T-helper 9 cell (primary cell): Measurements from ENCODE around the gene PLXNC1.

Experiments used
- DNase-seq: peaks from one replicate; pipeline ENCODE4 v3.0.0-alpha.2; 2020
- total RNA-seq, 2 donors: gene quantifications; one replicate each; lab custom pipeline; 2026; lab: John Stamatoyannopoulos, UW

PLXNC1 gene
- total RNA-seq, result 54.7 to 62.3 reads per million in 2 donors

DNA sequence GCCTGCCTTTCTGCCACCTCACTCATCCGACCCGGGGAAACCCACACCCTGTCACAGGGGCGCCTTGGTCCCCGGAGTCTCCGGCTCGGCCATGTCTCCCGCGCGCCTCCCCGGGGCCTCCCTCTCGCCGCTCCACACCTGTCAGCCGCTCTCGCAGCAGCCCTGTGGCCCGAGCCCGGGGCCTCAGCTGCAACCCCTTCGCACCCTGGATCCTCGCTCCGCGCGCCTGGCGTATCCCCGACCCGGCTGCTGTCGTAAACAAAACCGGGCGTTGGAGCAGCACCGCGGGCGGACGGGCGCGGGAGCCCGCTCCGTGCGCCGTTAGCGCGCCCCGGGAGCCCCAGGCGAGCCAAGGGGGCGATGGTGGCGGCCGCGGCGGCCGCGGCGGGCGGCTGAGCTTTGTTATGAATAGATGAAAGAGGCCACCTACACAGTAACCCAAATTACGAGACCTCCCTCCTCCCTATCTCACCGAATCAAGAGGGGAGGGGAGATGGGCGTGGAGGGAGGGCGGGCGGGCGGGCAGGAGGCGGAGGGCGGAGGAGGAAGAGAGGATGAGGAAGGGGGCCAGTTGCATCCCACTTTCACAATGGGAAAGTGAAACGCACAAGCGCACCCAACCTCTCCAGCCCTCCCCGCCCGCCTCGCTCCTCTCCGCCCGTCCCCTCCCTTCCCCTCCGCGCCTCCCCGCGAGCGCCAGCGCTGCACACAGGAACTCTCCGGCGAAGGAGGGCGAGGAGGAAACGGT lies at the start of gene PLXNC1:
PLXNC1 (plus strand) TSS at position 587 of the 748 bp plus-strand sequence. CDS start 395 bp downstream, outside the sequence.
- peak; percentile 63 for DNase-seq

DNA sequence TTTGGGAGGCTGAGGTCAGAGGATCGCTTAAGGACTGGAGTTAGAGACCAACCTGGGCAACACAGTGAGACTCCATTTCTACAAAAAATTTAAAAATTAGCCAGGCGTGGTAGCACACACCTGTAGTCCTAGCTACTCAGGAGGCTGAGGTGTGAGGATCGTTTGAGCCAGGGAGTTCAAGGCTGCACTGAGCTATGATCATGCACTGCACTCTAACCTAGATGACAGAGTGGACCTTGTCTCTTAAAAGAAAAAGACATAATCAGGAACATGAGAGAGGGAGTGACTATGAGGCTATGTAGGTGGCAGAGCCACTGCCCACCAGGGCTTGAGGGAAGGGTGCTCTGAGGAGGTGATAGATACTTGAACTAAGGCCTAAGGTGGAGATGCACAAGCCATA lies 49.2 kb upstream of the PLXNC1 start:
- no peak for DNase-seq

DNA sequence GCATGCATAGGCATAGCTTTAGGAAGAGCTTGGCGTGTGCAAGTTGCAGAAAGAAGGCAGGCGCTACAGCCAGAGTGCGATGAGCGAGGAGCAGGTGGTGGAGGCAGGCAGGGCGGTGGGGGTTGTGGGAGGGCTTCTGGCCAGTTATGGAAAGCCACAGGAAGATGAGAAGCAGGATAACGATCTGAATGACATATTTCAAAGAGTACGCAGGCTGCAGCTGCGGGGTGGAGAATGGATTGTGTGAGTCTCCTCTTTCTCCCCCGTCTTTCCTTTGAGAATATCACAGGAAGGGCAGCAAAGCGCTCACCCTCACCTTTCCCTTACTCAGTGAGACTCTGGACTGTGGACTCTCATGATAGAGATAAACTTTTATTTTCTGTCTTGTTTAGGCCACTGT lies 48.7 kb upstream of the PLXNC1 start:
- DNase-seq, result no peak

DNA sequence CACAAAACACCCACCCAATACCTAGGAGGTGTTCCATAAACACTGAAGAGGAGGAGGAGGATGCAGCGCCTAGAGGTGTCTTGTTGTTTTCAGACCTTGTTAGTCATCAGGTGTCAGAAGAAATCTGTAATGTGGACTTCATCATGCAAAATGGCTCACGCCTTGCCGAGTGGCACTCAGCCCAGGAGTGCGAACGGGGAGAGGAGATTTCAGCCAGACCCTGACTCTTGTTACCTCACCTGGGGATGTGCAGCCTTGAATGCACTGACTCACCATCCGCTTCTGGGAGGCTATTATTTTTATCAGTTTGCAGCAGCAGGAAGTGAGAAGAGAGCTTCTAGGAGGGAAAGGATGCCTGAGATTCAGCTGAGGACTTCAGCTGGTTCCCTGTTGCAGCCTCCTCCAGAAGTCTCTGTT lies 48.2 kb upstream of the PLXNC1 start:
- no peak for DNase-seq

DNA sequence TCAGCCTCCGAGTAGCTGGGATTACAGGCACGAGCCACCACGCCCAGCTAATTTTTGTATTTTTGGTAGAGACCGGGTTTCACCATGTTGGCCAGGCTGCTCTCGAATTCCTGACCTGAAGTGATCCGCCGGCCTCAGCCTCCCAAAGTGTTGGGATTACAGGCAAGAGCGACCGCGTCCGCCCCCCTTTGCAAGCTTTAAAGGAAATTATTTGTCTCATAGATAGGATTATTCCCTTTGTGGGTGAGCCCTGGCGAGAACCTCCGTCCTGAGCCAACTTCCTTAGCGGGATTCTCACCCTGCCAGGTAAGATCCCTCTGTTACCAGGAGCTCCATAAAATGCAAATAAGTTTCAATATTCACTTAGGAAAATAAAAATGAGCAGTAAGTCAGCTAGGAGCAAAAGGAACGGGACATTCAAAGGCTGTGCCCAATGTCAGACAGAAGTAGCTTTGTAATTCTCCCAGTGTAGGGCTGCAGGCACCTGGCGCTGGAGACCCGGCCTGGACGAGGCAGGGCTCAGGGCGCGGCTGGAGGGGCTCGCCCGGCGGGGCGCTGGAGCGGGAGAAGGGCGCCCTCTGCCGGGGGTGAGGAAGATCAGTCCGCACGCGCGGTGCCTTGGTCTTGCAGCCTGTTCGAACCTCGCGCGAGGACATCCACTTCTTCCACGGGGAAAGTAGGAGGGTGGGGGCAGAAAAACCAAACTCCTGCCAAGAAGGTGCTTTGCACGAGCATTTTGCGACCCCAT lies 47.2 kb upstream of the PLXNC1 start:
- DNase-seq, result peak; percentile 79

DNA sequence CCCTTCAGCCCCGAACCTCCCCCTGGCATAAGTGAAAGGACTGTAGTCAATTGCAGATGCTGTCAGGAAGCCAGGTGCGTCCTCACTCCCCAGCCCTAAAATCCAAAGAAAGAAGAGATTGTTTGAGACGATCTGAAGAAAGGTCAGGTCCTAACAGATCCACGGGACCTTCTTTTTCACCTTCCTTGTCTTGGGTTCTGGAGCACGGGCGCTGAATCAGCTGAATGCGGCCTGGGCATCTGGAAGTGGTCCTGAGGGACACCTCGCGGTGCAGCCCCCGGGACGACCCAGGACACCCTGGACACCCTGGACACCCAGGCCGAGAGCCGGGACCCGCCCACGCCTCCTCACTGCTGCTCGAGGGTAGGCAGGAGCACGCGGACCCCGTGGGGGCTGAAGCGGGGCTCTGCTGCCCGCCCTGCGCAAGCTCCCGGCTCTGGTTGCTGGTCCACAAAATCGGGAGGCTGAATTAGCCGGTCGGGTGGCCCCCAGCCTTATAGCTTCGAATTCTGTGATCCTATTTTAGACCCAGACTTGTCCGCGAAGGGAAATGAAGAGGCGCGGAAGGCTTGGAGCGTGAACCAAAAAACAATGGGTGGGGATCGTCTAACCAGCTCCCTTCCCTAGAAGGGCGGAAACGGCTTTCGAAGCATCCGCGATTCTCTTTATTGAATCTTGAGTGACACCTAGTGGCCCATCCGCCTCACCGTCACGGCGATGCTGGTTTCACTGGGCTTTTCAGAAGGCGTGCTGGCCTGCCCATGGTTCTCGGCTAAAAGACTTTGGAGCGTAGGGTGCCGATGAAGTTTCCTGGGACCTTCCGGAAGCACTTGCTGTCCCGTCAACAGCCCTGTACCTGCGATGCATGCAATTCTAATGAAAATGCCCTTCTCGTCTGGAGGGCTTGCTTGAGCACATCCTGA lies 46.4 kb upstream of the PLXNC1 start:
- DNase-seq, result peak; percentile 68

DNA sequence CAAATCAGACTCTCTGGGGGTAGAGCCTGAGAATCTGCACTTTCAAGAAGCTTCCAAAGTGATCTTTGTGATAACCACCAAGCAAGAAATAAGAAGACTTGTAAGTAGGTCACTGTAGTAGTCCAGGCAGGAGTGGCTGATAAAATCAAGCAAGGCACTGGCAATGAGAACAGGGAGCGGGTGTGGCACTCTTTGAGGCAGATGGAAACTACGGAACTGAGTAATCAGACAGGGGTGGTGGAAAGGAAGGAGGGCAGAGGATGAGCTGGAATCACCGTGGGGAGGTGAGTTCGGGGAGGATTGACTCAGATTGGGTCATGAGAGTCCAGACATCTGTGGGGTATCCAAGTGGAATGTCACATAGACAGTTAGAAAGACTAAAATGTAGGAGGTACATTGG lies 44.4 kb upstream of the PLXNC1 start:
- DNase-seq, result no peak

DNA sequence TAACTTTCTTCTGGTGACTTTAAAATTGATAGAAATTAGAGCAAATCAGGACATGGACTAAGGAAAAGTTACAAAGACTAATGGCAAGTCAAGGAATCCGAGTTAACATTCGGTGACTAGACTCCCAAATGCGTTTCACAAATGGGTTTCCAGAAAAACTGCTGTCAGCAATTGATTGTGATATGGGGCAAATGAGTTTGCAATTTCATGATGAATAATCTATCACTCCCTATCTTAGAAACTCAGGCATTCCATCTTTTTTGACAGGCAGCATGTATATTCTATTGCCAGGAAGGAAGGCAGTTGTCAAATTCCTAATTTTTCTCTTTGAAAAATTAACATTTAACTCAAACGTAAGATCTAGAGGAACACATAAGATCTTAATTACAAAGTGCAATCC lies 40.5 kb upstream of the PLXNC1 start:
- DNase-seq, result no peak

DNA sequence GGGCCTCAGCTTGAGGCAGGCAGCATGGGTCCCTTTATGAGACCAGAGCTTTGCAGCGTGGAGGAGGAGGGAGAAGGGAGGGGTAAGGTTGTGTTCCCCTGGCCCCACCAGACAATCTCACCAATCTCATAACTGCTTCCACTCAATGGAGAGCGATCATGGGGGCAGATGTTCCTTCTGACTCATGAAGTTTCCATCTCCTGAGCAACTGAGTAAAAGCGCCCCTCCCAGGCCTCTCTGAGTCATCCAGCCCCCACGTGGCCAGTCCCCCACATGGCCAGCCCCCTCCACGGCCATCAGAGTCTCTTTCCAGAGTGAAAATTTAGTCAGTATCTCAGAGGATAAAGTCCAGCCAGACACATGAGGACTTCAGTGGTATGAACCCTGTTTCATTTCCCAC lies 39.2 kb upstream of the PLXNC1 start:
- no peak for DNase-seq

DNA sequence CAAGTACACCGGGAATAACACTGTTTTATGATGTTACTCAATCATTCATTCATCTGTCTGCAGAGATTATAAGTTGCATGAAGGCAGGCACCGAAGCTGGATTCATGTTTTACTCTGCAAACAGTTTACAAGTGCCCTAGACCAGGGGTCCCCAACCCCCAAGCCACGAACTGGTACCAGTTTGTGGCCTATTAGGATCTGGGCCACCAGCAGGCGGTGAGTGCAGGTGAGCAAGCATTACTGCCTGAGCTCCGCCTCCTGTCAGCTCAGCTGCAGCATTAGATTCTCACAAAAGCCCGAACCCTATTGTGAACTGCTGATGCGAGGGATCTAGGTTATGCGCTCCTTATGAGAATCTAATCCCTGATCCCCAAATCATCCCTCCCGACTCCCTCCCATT lies 38.1 kb upstream of the PLXNC1 start:
- no peak for DNase-seq

DNA sequence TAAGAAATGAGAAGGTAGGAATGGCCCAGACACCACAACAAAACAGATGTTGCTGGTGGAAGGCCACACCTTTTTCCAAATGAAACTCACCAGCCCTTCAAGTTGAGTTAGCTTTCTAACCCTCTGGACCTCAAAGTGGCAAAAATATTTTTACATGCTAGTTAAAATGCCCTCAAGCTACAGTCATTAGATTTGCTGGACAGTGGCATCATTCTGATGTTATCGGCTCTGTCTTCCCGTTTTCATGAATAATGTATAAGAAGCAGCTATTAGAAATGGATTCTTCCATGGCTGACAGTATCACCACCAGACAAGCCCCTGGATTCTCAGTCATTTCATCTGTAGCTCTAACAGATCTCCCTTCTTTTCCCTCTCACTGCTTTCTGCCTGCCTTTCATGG lies 37.1 kb upstream of the PLXNC1 start:
- DNase-seq, result no peak

DNA sequence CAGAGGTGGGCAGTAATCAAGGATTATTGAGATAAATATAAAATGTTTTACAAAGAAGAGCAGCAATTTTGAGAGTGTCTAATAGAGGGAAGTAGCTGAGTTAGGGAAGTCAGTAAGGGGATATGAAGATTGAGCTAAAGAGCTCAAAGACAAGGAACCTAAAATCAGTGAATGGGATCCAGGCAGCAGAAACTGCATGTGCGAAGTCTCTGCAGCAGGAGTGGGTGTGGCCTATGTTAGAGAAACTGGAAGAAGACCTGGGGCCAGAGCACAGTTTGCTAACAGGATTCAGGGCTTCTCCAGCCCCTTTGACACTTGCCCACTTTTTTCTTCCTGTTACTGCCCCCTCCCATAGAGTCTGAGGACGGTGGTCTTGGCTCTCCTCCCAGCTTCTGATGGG lies 36.3 kb upstream of the PLXNC1 start:
- no peak for DNase-seq

DNA sequence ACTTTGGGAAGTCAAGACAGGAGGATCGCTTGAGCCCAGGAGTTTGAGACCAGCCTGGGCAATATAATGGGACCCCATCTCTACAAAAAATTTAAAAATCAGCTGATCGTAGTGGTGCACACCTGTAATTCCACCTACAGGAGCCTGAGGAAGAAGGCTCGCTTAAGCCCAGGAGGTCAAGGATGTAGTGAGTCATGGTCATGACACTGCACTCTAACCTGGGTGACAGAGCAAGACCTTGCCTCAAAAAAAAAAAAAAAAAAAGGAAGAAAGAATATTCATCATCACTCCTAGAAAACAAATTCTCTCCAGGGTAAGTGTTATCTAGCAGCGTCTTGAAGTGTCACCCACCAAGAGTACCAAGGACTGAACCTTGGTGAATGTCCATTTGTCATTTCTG lies 34.2 kb upstream of the PLXNC1 start:
- no peak for DNase-seq

DNA sequence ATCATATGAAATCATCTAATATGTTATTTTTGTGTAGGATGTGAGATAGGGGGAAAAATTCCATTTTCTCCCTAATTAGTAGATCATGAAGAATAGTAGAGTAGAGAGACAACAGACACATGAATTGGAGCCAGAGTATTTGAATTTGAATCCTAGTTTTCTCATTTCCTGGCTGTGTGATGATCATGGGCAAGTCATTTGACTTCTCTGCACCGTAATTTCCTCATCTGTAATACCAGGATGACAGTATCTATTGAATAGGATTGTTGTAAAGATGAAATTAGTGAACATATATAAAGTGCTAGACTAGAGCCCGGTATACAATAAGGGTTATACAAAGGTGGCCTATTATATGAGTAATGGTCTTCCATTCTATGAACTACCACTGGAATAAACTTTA lies 32.2 kb upstream of the PLXNC1 start:
- DNase-seq, result no peak

DNA sequence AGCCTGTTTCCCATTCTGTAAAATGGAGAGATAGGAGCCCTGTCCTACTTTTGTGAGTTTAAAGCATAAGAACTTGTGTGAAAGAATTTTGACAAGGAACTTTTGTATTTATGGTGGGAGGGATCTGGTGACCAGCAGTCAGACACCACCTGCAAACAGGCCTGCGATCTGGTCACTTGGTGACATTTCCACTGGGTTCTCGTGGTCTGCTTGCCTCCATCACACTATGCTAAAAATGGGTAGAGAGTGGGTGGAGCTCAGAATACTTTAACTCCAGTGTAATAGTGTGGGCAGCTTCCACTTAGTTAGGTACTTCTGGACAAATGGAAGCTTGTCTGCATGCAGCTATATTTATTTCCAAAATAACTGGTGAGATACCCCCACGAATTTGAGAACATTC lies 26.5 kb upstream of the PLXNC1 start:
- no peak for DNase-seq

DNA sequence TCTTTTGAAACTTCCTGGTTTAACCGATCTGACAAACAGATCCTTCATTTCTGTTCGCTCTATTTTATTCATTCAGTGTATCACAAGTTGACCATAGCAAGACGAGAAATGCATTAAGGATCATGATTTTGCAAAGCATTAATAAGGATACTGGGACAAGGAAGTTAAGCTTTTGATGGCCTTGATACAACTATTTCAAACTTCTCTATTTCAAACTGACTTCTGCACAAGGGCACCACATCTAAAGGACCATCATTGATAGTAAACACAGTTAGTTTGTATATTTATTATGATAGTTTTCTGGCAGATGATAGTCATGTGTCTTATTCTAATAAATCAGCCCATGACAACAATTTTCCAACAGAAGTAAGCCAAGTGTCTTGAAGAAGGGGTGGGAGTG lies 25.8 kb upstream of the PLXNC1 start:
- DNase-seq, result no peak

DNA sequence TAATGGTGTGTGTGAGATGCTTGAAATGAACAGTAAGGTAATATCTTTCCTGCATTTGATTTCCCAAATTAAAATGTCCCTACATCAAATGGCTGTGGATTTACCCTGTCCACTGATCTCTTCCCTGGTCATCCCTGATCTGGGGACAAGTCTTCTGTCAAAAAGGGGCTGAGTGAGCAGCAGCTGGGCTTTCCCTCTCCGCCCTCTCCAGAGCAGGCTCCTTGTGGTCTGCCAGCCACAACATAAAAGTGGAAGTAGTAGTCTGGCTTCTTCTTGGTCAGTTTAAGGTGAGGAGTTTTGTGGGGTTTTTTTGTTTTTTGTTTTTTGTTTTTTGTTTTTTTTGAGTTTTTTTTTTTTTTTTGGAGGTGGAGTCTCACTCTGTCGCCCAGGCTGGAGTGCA lies 25.2 kb upstream of the PLXNC1 start:
- DNase-seq, result no peak

DNA sequence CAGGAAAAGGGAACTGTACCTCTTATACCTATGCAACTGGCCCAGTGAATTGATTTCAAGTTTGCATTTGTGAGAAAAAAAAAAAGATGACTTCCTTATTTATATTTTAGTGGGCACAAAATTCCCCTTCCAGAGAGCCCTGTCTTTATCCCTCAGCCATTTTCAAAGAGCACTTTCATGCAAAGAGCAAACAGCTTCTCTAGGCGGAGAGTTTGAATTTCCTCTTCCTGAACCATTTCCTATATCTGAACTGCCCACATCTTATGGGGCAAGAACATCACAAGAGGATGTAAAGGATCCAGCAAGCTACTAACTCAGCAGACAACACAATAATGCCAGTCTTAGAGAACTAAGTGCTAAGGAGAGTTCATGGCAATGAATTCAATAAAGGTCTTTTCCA lies 22.3 kb upstream of the PLXNC1 start:
- DNase-seq, result no peak

DNA sequence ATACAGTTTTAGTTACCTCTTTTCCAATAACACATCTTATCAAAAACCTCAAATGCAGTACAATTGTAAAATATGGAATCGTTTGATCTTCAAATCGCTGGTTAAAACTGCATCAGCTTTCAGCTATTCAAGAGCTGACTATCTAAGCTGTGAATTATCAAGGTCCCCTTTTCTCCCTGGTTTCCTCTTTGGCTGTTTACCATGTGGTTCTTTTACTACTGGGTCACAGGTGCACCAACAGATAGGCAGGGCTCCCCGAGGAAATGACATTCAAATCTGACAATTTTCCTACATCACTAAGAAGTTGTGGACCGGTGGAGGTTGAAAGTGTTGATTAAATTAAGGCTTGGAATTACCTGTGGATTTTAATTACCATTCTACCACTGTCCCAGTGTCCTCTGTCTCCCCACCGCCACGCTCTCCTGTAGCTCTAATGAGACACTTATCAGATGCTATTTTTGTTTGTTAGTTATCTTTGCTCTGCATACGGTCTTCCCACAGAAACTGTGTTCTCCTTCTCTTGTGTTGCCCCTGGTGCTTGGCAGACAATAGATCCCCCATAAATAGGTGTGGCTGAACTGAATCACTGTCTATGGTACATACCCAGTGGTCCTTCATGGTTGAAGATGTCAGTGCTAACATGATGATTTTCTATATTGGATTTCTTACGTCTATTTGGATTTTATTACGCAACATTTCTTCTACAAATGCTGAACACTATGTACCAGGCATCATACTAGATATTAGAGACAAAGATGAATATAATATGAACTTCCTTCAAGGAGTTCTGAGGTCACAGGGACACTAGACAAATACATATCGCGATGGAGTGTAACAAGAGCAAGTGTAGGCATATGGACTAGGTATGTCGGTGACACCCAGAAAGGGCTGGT lies 20.9 kb upstream of the PLXNC1 start:
- DNase-seq, result no peak

DNA sequence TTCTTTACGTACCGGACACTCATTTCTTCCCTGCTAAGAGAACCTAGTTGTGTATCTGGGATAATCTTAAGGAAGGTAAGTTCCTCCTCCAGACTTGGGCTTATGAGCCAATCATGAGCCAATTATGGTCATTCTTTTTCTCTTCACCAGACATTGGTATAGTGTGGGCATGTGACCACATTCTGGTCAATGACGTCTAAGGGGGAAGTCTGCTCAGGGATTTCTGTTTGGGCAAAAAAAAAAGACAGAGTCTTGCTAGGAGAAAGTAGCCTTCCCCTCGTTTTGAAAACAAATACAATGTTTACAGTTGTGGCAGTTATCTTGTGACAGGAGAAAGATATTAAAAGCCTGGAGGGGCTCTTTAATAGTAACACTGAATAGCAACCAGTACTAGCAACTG lies 20.1 kb upstream of the PLXNC1 start:
- no peak for DNase-seq

DNA sequence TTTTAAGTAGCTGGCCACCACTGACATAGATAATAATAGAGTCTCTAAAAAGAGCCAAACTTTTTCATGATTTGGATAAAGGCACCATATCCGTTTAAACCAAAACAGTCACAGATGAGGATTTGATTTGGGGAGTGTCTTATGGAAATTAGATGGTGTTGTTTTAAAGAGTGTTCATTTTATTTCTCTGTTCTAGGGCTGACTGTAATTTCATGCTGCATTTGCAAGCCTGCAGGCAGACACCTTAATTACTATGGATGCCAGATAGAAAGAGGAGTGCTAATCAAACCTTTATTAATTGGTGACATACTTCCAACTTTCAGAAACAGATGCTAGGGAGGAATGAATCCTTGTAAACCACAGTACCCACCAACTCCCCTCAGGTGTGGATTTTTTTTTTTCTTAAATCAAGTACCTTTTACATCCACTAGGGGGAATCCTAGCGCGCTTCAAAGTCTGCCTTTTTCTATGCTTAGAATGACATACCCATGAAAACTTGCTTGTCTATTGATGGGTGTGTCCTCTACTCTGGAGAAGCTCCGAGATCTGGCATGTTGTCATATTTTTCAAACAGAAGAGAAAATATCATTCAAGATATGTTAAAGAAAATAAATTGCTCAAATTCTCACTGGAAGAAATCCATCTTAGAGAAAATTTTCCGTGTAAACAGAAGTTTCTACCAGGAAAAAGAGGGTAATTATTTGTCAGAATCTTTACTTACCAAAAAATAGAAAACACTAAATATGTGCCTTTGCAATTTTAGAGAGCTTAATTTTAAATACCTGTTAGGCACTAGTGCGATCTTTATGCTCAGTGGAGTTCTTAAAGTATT lies 14.2 kb upstream of the PLXNC1 start:
- DNase-seq, result no peak
